ENCODE results near the gene RCOR1. TPM values are rescaled to one million over a fixed set of nuclear protein-coding genes. Genes with fewer than 3 reads are reported as not detected.

The RCOR1 gene
- polyA plus RNA-seq, 1 donor from 2014 or later = 10.4 TPM

- no peaks in the 10 kb centered on the region for H3F3A ChIP-seq (ENCODE audit: insufficient read depth, low read length, poor library complexity, severe bottlenecking)
- H3K4me3 ChIP-seq (ENCODE audit: low read length) = no peak overlapping the region
- no peaks in the 10 kb centered on the region for H3K27me3 ChIP-seq (ENCODE audit: insufficient read depth, low read depth, low read length)
- no peak overlapping the region for H3K9ac ChIP-seq (ENCODE audit: low read length)
- H3K4me2 ChIP-seq (ENCODE audit: low read length) = no peak overlapping the region
- no peaks in the 10 kb centered on the region for H3K9me3 ChIP-seq (ENCODE audit: low read length)
- H3K9me2 ChIP-seq (ENCODE audit: insufficient read depth, low read length) = no peaks in the 10 kb centered on the region
- H4K20me1 ChIP-seq (ENCODE audit: insufficient read depth) = no peaks in the 10 kb centered on the region
- H3K36me3 ChIP-seq (ENCODE audit: insufficient read depth, low read length) = no peaks in the 10 kb centered on the region
- no peaks in the 10 kb centered on the region for H3K79me2 ChIP-seq (replicated peaks; ENCODE audit: insufficient read depth, low read length)
- TF ChIP-seq MXI1 (conservative IDR thresholded peaks at IDR 0.05; ENCODE audit: poor library complexity, severe bottlenecking) (no peak), CTCF (IDR thresholded peaks at IDR 0.05; ENCODE audit: poor library complexity, severe bottlenecking) (no peak), SMC3 (conservative IDR thresholded peaks at IDR 0.05; ENCODE audit: poor library complexity) (no peak), EZH2 (IDR thresholded peaks at IDR 0.05; ENCODE audit: borderline replicate concordance, insufficient read depth, low read length, poor library complexity, severe bottlenecking) (no peak), EP300 (conservative IDR thresholded peaks at IDR 0.05; ENCODE audit: poor library complexity, severe bottlenecking) (no peak), RAD21 (conservative IDR thresholded peaks at IDR 0.05) (no peak), TAF1 (IDR thresholded peaks at IDR 0.05; ENCODE audit: low read depth) (no peak), REST (IDR thresholded peaks at IDR 0.05; ENCODE audit: borderline replicate concordance) (no peak), POLR2AphosphoS5 (IDR thresholded peaks at IDR 0.05) (no peak)
- no peak overlapping the region for H3K27ac ChIP-seq (ENCODE audit: low read length)
- no peak overlapping the region for H2AFZ ChIP-seq (ENCODE audit: low read depth, low read length)
Measured at GRCh38 chr14:102732924-102733323, 140.5 kb downstream of the RCOR1 start.

- Histone ChIP-seq H3K9ac (ENCODE audit: low read length) (no peak overlapping the region), H3K27ac (ENCODE audit: low read length) (no peak overlapping the region), H3K4me2 (ENCODE audit: low read length) (no peak overlapping the region), H4K20me1 (ENCODE audit: insufficient read depth) (no peaks in the 10 kb centered on the region), H2AFZ (ENCODE audit: low read depth, low read length) (no peak overlapping the region), H3K9me3 (ENCODE audit: low read length) (no peaks in the 10 kb centered on the region), H3K79me2 (replicated peaks; ENCODE audit: insufficient read depth, low read length) (no peaks in the 10 kb centered on the region), H3K9me2 (ENCODE audit: insufficient read depth, low read length) (no peaks in the 10 kb centered on the region), H3K36me3 (ENCODE audit: insufficient read depth, low read length) (no peaks in the 10 kb centered on the region), H3K27me3 (ENCODE audit: insufficient read depth, low read depth, low read length) (no peaks in the 10 kb centered on the region), H3F3A (ENCODE audit: insufficient read depth, low read length, poor library complexity, severe bottlenecking) (no peaks in the 10 kb centered on the region), H3K4me3 (ENCODE audit: low read length) (no peak overlapping the region)
- TF ChIP-seq POLR2AphosphoS5 (IDR thresholded peaks at IDR 0.05) = no peak
- TF ChIP-seq SMC3 (conservative IDR thresholded peaks at IDR 0.05; ENCODE audit: poor library complexity) = no peak
- TF ChIP-seq TAF1 (IDR thresholded peaks at IDR 0.05; ENCODE audit: low read depth) = no peak
- TF ChIP-seq EP300 (conservative IDR thresholded peaks at IDR 0.05; ENCODE audit: poor library complexity, severe bottlenecking) = no peak
- no peak for TF ChIP-seq EZH2 (IDR thresholded peaks at IDR 0.05; ENCODE audit: borderline replicate concordance, insufficient read depth, low read length, poor library complexity, severe bottlenecking)
- no peak for TF ChIP-seq REST (IDR thresholded peaks at IDR 0.05; ENCODE audit: borderline replicate concordance)
- no peak for TF ChIP-seq MXI1 (conservative IDR thresholded peaks at IDR 0.05; ENCODE audit: poor library complexity, severe bottlenecking)
- no peak for TF ChIP-seq RAD21 (conservative IDR thresholded peaks at IDR 0.05)
- no peak for TF ChIP-seq CTCF (IDR thresholded peaks at IDR 0.05; ENCODE audit: poor library complexity, severe bottlenecking)
Measured at GRCh38 chr14:102733326-102733725, 140.9 kb downstream of the RCOR1 start.

Measured in neural cell (in vitro differentiated cells).